ENCODE data around the gene ARHGAP30.

Gene ARHGAP30

GRCh38 chr1:161089251-161089924 lies 19.7 kb upstream of the ARHGAP30 start, which contains the start of gene NECTIN4:
Gene NECTIN4 (minus strand): TSS chr1:161089558. CDS start chr1:161089296, 262 bp downstream.
- DNase-seq (ENCODE audit: low read depth) = no peak

- no peak for DNase-seq (ENCODE audit: low read depth)
Measured at GRCh38 chr1:161088587-161089110, 19.0 kb upstream of the ARHGAP30 start.

GRCh38 chr1:161086457-161086856 lies 16.8 kb upstream of the ARHGAP30 start:
- DNase-seq (ENCODE audit: low read depth) = no peak

- DNase-seq (ENCODE audit: low read depth) = no peak
Measured at GRCh38 chr1:161085165-161085564, 15.5 kb upstream of the ARHGAP30 start.

- DNase-seq (ENCODE audit: low read depth) = no peak
Measured at GRCh38 chr1:161084597-161084988, 14.9 kb upstream of the ARHGAP30 start.

- no peak for DNase-seq (ENCODE audit: low read depth)
Measured at GRCh38 chr1:161083748-161084596, 14.3 kb upstream of the ARHGAP30 start.

GRCh38 chr1:161082996-161083747 lies 13.5 kb upstream of the ARHGAP30 start:
- no peak for DNase-seq (ENCODE audit: low read depth)

- DNase-seq (ENCODE audit: low read depth) = no peak
Measured at GRCh38 chr1:161082483-161082882, 12.8 kb upstream of the ARHGAP30 start.

- no peak for DNase-seq (ENCODE audit: low read depth)
Measured at GRCh38 chr1:161081519-161081918, 11.8 kb upstream of the ARHGAP30 start.

- DNase-seq (ENCODE audit: low read depth) = no peak
Measured at GRCh38 chr1:161080441-161081405, 11.0 kb upstream of the ARHGAP30 start.

- no peak for DNase-seq (ENCODE audit: low read depth)
Measured at GRCh38 chr1:161079436-161080110, 9.9 kb upstream of the ARHGAP30 start.

- no peak for DNase-seq (ENCODE audit: low read depth)
Measured at GRCh38 chr1:161077426-161077825, 7.7 kb upstream of the ARHGAP30 start.

- DNase-seq (ENCODE audit: low read depth) = no peak
Measured at GRCh38 chr1:161076410-161076809, 6.7 kb upstream of the ARHGAP30 start.

- DNase-seq (ENCODE audit: low read depth) = no peak
Measured at GRCh38 chr1:161074676-161075368, 5.1 kb upstream of the ARHGAP30 start.

- no peak for DNase-seq (ENCODE audit: low read depth)
Measured at GRCh38 chr1:161073474-161074121, 3.9 kb upstream of the ARHGAP30 start.

GRCh38 chr1:161072751-161073449 lies 3.2 kb upstream of the ARHGAP30 start:
- DNase-seq (ENCODE audit: low read depth) = no peak

- no peak for DNase-seq (ENCODE audit: low read depth)
Measured at GRCh38 chr1:161071886-161072371, 2.2 kb upstream of the ARHGAP30 start.

GRCh38 chr1:161070761-161071160 lies 1.1 kb upstream of the ARHGAP30 start:
- DNase-seq (ENCODE audit: low read depth) = no peak

- no peak for DNase-seq (ENCODE audit: low read depth)
Measured at GRCh38 chr1:161069241-161069640, 450 bp downstream of the ARHGAP30 start.
